OCI-LY3 (cell line): ENCODE measurements around the gene OIT3.

Source experiments
- EZH2phosphoT487 ChIP-seq: fragments of 200-600 bp; shearing (Covaris generic); IDR thresholded peaks from 2 replicates; pipeline ENCODE4 v1.6.1; 2018; ENCODE audit warnings: antibody characterized with exemption, mixed run types, low read depth
- TF ChIP-seq, protein P1 (sequence below): fragments of 200-600, 300-600 bp; sonication (generic); IDR thresholded peaks from 2 replicates; pipeline ENCODE4 v1.5.1; 2014; ENCODE audit warnings: antibody characterized with exemption, low read length, low read depth

- no peak for TF ChIP-seq EZH2phosphoT487
- TF ChIP-seq, protein P1, sequence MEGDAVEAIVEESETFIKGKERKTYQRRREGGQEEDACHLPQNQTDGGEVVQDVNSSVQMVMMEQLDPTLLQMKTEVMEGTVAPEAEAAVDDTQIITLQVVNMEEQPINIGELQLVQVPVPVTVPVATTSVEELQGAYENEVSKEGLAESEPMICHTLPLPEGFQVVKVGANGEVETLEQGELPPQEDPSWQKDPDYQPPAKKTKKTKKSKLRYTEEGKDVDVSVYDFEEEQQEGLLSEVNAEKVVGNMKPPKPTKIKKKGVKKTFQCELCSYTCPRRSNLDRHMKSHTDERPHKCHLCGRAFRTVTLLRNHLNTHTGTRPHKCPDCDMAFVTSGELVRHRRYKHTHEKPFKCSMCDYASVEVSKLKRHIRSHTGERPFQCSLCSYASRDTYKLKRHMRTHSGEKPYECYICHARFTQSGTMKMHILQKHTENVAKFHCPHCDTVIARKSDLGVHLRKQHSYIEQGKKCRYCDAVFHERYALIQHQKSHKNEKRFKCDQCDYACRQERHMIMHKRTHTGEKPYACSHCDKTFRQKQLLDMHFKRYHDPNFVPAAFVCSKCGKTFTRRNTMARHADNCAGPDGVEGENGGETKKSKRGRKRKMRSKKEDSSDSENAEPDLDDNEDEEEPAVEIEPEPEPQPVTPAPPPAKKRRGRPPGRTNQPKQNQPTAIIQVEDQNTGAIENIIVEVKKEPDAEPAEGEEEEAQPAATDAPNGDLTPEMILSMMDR: no peak
Measured at GRCh38 chr10:72881291-72881690, 12.2 kb upstream of the OIT3 start.
